C4-2B (cell line): ENCODE data around the gene PCYOX1L.
"Not testable (repeated sequence)": the region's sequence is repeated elsewhere in the genome, so short reads cannot be mapped to it uniquely, and the experiment has no call there.

Experiments
- CTCF ChIP-seq: fragments of 450-650 bp; conservative IDR thresholded peaks from 2 replicates; pipeline ENCODE4 v1.5.1; 2017; ENCODE audit warnings: mild to moderate bottlenecking
- ZFX ChIP-seq: fragments of 450-650 bp; IDR thresholded peaks from 2 replicates; pipeline ENCODE4 v1.6.1; 2017

- TF ChIP-seq CTCF, ZFX: not testable (repeated sequence)
These were observed 33.2 kb downstream of the PCYOX1L start for GRCh38 chr5:149391076-149391475.
